Erythroblast (primary cell): ENCODE data around the gene AUTS2.

Experiments used
- GATA1 ChIP-seq: IDR thresholded peaks from 2 replicates; pipeline ENCODE4 v1.6.1; 2011; ENCODE audit warnings: low read depth, mild to moderate bottlenecking, control low read depth, low read length, moderate library complexity
- POLR2A ChIP-seq: IDR thresholded peaks from 2 replicates; pipeline ENCODE4 v1.6.1; 2011; ENCODE audit warnings: mild to moderate bottlenecking, low read length

GRCh38 chr7:70579397-70580097 is 981.3 kb downstream of the AUTS2 start:
- no peak for TF ChIP-seq POLR2A
- TF ChIP-seq GATA1: no peak
